Uterus (tissue), 2 donors: Measurements from ENCODE around the gene POLE.

ENCODE experiments used
- CTCF ChIP-seq, 4 experiments: fragments of 200-600 bp in 2 of 4; fragments of 450-650 bp in 2 of 4; sonication (generic) in 2 of 4; IDR thresholded peaks; one replicate each; pipeline ENCODE4 v1.5.1; 2016 to 2019; ENCODE audit warnings: antibody characterized with exemption in 4 of 4, mild to moderate bottlenecking in 2 of 4, moderate library complexity in 1 of 4
- POLR2A ChIP-seq, 2 donors: fragments of 450-650 bp; IDR thresholded peaks; one replicate each; pipeline ENCODE4 v1.6.1; 2016; ENCODE audit warnings: antibody characterized with exemption in 2 of 2, mild to moderate bottlenecking in 1 of 2, moderate library complexity in 1 of 2

- TF ChIP-seq CTCF (IDR thresholded peaks at IDR 0.05) (no peak), POLR2A (IDR thresholded peaks at IDR 0.05) (no peak)
Measured at GRCh38 chr12:132580701-132581292, 106.3 kb downstream of the POLE start.
